BLaER1 (cell line): ENCODE measurements around the gene BMP2.
A peak's percentile ranks its signal among the peaks of the same experiment; 100 is the strongest.

Source experiments
- H3K27ac ChIP-seq: shearing (Covaris generic); formaldehyde crosslinking; 2 replicates; pipeline ENCODE4 v1.8.1; 2022
- H3K27me3 ChIP-seq: shearing (Covaris generic); formaldehyde crosslinking; 2 replicates; pipeline ENCODE4 v1.8.1; 2022
- H3K36me3 ChIP-seq: shearing (Covaris generic); formaldehyde crosslinking; 2 replicates; pipeline ENCODE4 v1.8.1; 2022
- H3K4me1 ChIP-seq: shearing (Covaris generic); formaldehyde crosslinking; 2 replicates; pipeline ENCODE4 v1.8.1; 2022
- H3K4me2 ChIP-seq: shearing (Covaris generic); formaldehyde crosslinking; 2 replicates; pipeline ENCODE4 v1.8.1; 2022
- H3K4me3 ChIP-seq: shearing (Covaris generic); formaldehyde crosslinking; 2 replicates; pipeline ENCODE4 v1.8.1; 2022
- H3K9ac ChIP-seq: shearing (Covaris generic); formaldehyde crosslinking; 2 replicates; pipeline ENCODE4 v1.8.1; 2022
- H3K9me3 ChIP-seq: shearing (Covaris generic); formaldehyde crosslinking; 2 replicates; pipeline ENCODE4 v1.8.1; 2022
- H4K20me1 ChIP-seq: shearing (Covaris generic); formaldehyde crosslinking; 2 replicates; pipeline ENCODE4 v1.8.1; 2022
- Cebpa-rat ChIP-seq: shearing (Covaris generic); IDR thresholded peaks from 2 replicates; pipeline ENCODE4 v1.8.1; 2022

The BMP2 gene

GRCh38 chr20:6766433-6766832 lies 1.1 kb upstream of the BMP2 start:
- Histone ChIP-seq H3K4me3 (peak overlapping the region; percentile 80; the same call in 1 of the 2 replicates), H3K9ac (no peak overlapping the region), H3K27me3 (peaks cover 37% of the 10 kb centered on the region), H3K27ac (no peak overlapping the region), H4K20me1 (peaks cover 20% of the 10 kb centered on the region), H3K4me1 (peaks cover 49% of the 10 kb centered on the region), H3K9me3 (peaks cover under 1% of the 10 kb centered on the region; the same call in 1 of the 2 replicates), H3K4me2 (peak overlapping the region; percentile 85), H3K36me3 (no peaks in the 10 kb centered on the region)
- no peak for TF ChIP-seq Cebpa-rat

GRCh38 chr20:6767126-6767535 lies 355 bp upstream of the BMP2 start:
- Histone ChIP-seq H3K36me3 (no peaks in the 10 kb centered on the region), H3K9me3 (no peaks in the 10 kb centered on the region), H3K4me2 (peak overlapping the region; percentile 85), H3K27ac (no peak overlapping the region; the same call in 1 of the 2 replicates), H3K27me3 (peaks cover 37% of the 10 kb centered on the region), H4K20me1 (peaks cover 22% of the 10 kb centered on the region), H3K4me1 (peaks cover 46% of the 10 kb centered on the region), H3K4me3 (peak overlapping the region; percentile 80), H3K9ac (peak overlapping the region; percentile 77)
- TF ChIP-seq Cebpa-rat = no peak

GRCh38 chr20:6768228-6769140 lies 998 bp downstream of the BMP2 start:
- Histone ChIP-seq H3K4me2 (peak overlapping the region; percentile 85), H3K27ac (peak overlapping the region; percentile 67), H3K9ac (peak overlapping the region; percentile 77), H3K27me3 (peaks cover 37% of the 10 kb centered on the region), H4K20me1 (peaks cover 30% of the 10 kb centered on the region), H3K9me3 (no peaks in the 10 kb centered on the region), H3K4me1 (peaks cover 42% of the 10 kb centered on the region), H3K36me3 (peaks cover 7% of the 10 kb centered on the region; the same call in 1 of the 2 replicates), H3K4me3 (peak overlapping the region; percentile 80)
- TF ChIP-seq Cebpa-rat = no peak

- Histone ChIP-seq H3K4me1 (peaks cover 41% of the 10 kb centered on the region), H3K4me3 (peak overlapping the region; percentile 80), H3K4me2 (peak overlapping the region; percentile 85), H4K20me1 (peaks cover 34% of the 10 kb centered on the region), H3K9me3 (no peaks in the 10 kb centered on the region), H3K27me3 (peaks cover 37% of the 10 kb centered on the region), H3K9ac (peak overlapping the region; percentile 77; the same call in 1 of the 2 replicates), H3K27ac (no peak overlapping the region), H3K36me3 (peaks cover 7% of the 10 kb centered on the region; the same call in 1 of the 2 replicates)
- TF ChIP-seq Cebpa-rat = no peak
Measured at GRCh38 chr20:6769903-6770785, 2.7 kb downstream of the BMP2 start.

DNA sequence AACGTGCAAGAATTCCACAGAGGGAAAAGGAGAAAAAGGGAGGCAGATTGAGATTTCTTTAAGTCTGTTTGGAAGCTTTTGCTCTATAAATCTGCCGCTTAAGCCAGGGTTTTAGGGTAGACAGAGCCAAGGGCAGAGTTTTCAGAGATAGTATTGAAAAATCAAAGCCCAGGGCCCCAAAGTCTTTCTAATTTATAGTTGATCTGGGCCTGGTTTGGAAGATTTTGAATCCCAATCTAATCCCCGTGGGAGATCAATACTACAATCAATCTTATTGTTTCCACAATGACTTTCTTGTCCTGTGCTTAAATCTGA lies 3.3 kb downstream of the BMP2 start:
- peaks cover 39% of the 10 kb centered on the region for H4K20me1 ChIP-seq
- TF ChIP-seq Cebpa-rat = no peak
- H3K9ac ChIP-seq = peak overlapping the region; percentile 26; the same call in 1 of the 2 replicates
- H3K4me3 ChIP-seq = peak overlapping the region; percentile 80
- H3K36me3 ChIP-seq = peaks cover 9% of the 10 kb centered on the region; the same call in 1 of the 2 replicates
- H3K27ac ChIP-seq = no peak overlapping the region
- H3K9me3 ChIP-seq = no peaks in the 10 kb centered on the region
- H3K27me3 ChIP-seq = peaks cover 37% of the 10 kb centered on the region
- peaks cover 35% of the 10 kb centered on the region for H3K4me1 ChIP-seq
- peak overlapping the region; percentile 85 for H3K4me2 ChIP-seq

DNA sequence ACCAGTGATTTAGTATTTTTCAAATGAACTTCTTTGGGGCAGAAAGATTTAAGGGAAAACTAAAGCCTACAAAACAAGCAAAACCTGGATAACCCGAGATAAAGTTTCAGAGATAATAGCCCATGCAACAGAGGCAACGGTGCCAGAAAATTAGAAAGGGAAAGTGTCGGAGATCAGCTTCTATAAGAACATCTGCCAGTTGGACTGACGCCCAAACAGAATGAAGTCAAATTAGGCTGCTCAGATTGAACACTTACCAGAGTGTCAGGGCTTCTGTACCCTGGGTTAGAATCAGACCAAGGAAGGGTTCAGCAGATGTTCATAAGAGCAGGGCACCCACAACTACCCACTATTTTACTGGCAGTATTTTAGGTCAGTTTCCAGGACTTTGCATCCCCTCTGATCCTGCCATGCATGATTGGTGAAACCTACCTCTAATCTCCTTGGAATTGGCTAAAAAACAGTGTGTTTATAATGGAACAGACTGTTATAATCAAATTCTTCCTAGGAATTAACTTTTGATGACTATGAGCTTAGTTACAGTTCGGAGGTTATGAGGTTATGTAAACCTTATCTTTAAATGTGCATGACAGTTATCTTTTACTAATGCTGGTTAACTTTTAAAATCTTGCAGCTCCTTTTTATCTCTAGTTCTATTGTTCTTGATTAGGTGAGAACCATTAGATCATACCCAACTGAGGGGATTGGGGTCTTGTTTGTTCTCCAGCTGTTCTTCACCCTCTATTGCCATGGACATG lies 13.1 kb downstream of the BMP2 start:
- Histone ChIP-seq H3K9me3 (no peaks in the 10 kb centered on the region), H3K9ac (no peak overlapping the region), H3K27me3 (no peaks in the 10 kb centered on the region), H3K4me2 (no peak overlapping the region), H3K4me3 (no peak overlapping the region), H3K36me3 (peaks cover 45% of the 10 kb centered on the region), H3K27ac (no peak overlapping the region), H4K20me1 (peaks cover 10% of the 10 kb centered on the region; the same call in 1 of the 2 replicates), H3K4me1 (no peaks in the 10 kb centered on the region)
- TF ChIP-seq Cebpa-rat = no peak

- Histone ChIP-seq H3K4me2 (no peak overlapping the region), H3K27ac (no peak overlapping the region), H3K4me1 (no peaks in the 10 kb centered on the region), H3K36me3 (peaks cover 24% of the 10 kb centered on the region), H3K4me3 (no peak overlapping the region), H4K20me1 (no peaks in the 10 kb centered on the region), H3K9me3 (no peaks in the 10 kb centered on the region), H3K27me3 (no peaks in the 10 kb centered on the region), H3K9ac (no peak overlapping the region)
- no peak for TF ChIP-seq Cebpa-rat
Measured at GRCh38 chr20:6783752-6784151, 16.3 kb downstream of the BMP2 start.

GRCh38 chr20:6784210-6784631 lies 16.7 kb downstream of the BMP2 start:
- Histone ChIP-seq H3K4me3 (no peak overlapping the region), H3K9ac (no peak overlapping the region), H3K27ac (no peak overlapping the region), H3K9me3 (no peaks in the 10 kb centered on the region), H3K27me3 (no peaks in the 10 kb centered on the region), H3K4me1 (no peaks in the 10 kb centered on the region), H4K20me1 (no peaks in the 10 kb centered on the region), H3K4me2 (no peak overlapping the region), H3K36me3 (peaks cover 22% of the 10 kb centered on the region)
- TF ChIP-seq Cebpa-rat = no peak

GRCh38 chr20:6784767-6785166 lies 17.3 kb downstream of the BMP2 start:
- no peaks in the 10 kb centered on the region for H3K4me1 ChIP-seq
- H3K27me3 ChIP-seq = no peaks in the 10 kb centered on the region
- no peaks in the 10 kb centered on the region for H3K9me3 ChIP-seq
- no peak overlapping the region for H3K4me3 ChIP-seq
- H3K4me2 ChIP-seq = no peak overlapping the region
- no peak overlapping the region for H3K27ac ChIP-seq
- no peak for TF ChIP-seq Cebpa-rat
- peaks cover 21% of the 10 kb centered on the region for H3K36me3 ChIP-seq
- no peak overlapping the region for H3K9ac ChIP-seq
- no peaks in the 10 kb centered on the region for H4K20me1 ChIP-seq
